AG09309 (cell line): ENCODE measurements around the gene KLHL29.

Experiments
- DNase-seq: peaks from one replicate; pipeline ENCODE4 v3.0.0-alpha.2; 2010; ENCODE audit warnings: low read depth
- H3K4me3 ChIP-seq: 2 replicates; pipeline ENCODE4 v1.5.1; 2011; ENCODE audit warnings: mild to moderate bottlenecking, low read depth, low read length, moderate library complexity; ENCODE audit not compliant: control insufficient read depth
- CTCF ChIP-seq: IDR thresholded peaks from 2 replicates; pipeline ENCODE4 v1.5.1; 2011; ENCODE audit warnings: mild to moderate bottlenecking, low read depth, low read length, inconsistent platforms; ENCODE audit not compliant: insufficient read depth, control insufficient read depth; ENCODE audit errors: missing control alignments

Gene KLHL29

DNA sequence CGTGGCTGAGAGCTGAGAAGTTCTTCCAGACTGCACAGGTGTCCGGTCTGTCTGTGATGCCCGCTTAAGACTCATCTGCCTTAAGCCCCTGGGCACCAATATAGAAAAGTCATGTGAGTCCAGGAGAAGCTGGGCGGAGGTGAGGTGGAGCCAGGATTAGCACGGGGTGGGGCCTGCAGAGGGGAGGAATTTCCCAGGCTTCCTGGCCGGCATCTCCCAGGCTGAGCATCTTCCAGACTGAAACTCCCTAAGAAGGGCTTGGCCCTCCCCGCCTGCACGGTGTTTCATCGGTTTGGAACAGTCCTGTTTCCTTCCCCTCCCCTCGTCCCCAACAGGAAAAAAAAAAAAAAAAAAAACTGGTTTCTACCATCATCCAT, 271.6 kb downstream of the KLHL29 start:
- TF ChIP-seq CTCF: no peak
- H3K4me3 ChIP-seq: no peak overlapping the region
- DNase-seq: no peak

GRCh38 chr2:23657371-23657770, 272.4 kb downstream of the KLHL29 start:
- H3K4me3 ChIP-seq: no peak overlapping the region
- no peak for DNase-seq
- no peak for TF ChIP-seq CTCF

DNA sequence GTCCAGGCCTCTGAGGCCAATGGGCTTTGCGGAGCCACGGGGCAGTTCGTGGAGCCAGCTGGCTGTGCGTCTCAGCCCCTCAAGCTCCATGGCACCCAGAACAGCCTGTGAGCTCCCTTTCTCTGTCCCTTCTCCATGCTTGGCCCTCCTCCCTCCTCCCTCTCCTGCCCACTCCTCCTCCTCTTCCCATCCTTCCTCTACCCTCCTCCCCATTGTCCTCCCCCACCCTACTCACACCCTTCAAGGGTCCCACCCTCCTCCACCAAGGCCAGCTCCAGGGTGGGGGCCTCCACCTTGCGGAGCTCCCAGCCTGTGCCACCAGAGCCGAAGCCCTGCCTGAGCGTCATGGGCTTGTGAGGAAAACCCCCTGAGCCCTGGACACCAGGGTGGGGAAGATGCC, 273.0 kb downstream of the KLHL29 start:
- no peak overlapping the region for H3K4me3 ChIP-seq
- DNase-seq: no peak
- TF ChIP-seq CTCF: no peak

DNA sequence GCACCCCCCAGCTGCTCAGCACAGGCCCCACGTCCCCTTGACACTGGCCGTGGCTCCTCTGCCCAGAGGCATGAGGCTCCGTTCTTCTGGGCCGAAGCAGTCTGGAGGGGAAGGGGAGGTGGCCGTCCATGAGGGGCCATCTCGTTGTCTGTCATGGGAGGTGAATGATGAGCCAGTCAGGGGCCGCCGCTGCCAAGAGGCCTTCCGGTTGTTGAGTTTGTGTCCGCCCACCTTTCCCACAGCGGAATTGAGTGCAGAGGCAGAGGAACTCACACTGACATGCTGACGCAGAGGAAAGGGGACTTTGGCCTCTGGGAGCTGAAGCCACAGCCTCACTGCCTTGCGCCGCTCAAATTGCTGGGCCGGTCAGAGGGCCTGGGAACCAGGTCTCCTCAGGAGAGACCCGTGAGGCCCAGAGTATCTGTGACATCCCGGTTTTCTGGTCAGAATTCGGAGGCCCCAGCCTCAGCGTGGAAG, 273.5 kb downstream of the KLHL29 start:
- TF ChIP-seq CTCF: no peak
- DNase-seq: no peak
- H3K4me3 ChIP-seq: no peak overlapping the region

DNA sequence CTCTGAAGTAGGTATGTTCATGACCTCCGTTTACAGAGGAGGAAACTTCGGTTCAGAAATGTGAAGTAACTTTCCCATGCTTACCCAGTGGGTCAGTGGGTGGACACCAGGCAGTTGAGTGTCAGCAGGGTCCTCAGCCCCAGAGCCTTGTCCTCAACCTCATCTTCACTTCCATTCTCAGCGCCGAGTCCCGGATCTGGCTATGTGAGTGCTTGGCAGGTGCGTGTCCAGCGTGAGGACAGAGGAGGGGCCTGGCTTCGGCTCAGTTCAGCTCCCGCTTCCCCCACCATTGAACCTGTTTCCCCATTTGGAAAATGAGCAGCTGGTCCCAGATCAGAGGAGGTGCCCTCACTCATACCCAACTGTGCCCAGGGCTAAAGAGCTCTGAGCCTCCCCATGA, 274.3 kb downstream of the KLHL29 start:
- TF ChIP-seq CTCF: no peak
- no peak overlapping the region for H3K4me3 ChIP-seq
- DNase-seq: no peak

DNA sequence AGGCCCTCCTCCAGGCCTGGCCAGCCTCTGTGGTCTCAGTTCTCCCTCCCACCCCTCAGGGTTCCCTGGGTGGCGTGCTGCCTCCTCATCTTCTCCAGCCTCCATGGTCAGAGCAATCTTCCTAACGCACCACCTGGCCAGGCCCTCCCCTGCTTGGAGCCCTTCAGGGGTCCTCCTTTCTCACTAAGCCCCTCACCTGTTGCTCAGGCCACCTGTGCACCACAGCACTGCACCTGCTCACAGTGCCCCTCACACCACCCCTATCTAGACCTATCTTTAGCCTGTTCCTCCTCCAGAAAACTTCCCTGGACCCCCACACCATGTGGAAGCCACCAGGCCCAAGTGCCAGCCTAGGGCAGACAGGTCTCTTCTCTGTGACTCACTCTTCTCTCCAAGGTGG, 274.8 kb downstream of the KLHL29 start:
- H3K4me3 ChIP-seq: no peak overlapping the region
- TF ChIP-seq CTCF: no peak
- DNase-seq: no peak

DNA sequence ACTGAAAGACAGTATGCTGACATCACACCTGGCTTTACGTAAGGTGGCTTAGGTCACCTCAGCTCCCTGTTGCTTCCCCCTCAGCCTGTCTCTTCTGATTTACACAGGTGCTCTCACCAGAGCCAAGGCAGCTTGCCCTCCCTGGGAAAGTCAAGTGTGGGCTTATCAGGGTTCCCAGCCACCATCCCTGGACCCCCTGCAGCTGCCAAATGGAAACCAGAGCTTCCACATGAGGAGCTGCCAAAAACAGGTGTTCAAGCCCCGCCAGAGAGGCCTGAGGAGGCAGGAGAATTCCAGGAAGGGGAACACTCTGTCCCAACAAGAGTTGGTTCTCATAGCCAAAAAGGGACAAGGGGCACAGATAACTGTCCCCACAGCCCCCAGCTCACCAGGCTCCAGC, 275.3 kb downstream of the KLHL29 start:
- no peak for DNase-seq
- TF ChIP-seq CTCF: no peak
- H3K4me3 ChIP-seq: no peak overlapping the region
